ENCODE data around the gene SULT1C3. TPM values are rescaled to one million over a fixed set of nuclear protein-coding genes. Genes with fewer than 3 reads are reported as not detected.

Gene SULT1C3
- not detected in 2 replicates for total RNA-seq (2022)
- Bru-seq, nascent RNA, result not detected
- BruChase-seq, experiment 1, labeled RNA remaining after a 2-hour chase, result not detected
- BruChase-seq, experiment 2, labeled RNA remaining after a 6-hour chase, result percentile 5 among the genes with signal in this experiment
- long read RNA-seq, result 0 reads

- no peak for DNase-seq
- H3K4me1 Mint-ChIP-seq (ENCODE audit: low read depth, unreplicated experiment), result no peaks in the 10 kb centered on the region
- Histone ChIP-seq H3K36me3 (ENCODE audit: control insufficient read depth, insufficient read depth, low read length) (peaks cover 1% of the 10 kb centered on the region; the same call in 1 of the 2 replicates), H3K4me1 (no peaks in the 10 kb centered on the region), H3K4me3 (ENCODE audit: low read depth, low read length) (no peak within 1 kb of the TSS), H3K9me3 (peaks cover 10% of the 10 kb centered on the region; the same call in 1 of the 2 replicates), H3K27me3 (replicated peaks; ENCODE audit: control insufficient read depth, insufficient read depth, low read length) (no peaks in the 10 kb centered on the region)
- peaks cover 4% of the 10 kb centered on the region for H3K36me3 Mint-ChIP-seq (ENCODE audit: insufficient read depth, unreplicated experiment)
- H3K27me3 Mint-ChIP-seq (ENCODE audit: insufficient read depth, unreplicated experiment), result no peaks in the 10 kb centered on the region
- intact Hi-C loops (cut with micrococcal nuclease; ENCODE audit: unreplicated experiment), result no loop called here
- no TSS peak for BruUV-seq (replicated peaks)
- peaks cover 17% of the 10 kb centered on the region for H3K9me3 Mint-ChIP-seq (ENCODE audit: unreplicated experiment)
- ChIA-PET POLR2A (no interaction called here), CTCF (no interaction called here)
- no peak within 1 kb of the TSS for H3K4me3 Mint-ChIP-seq (ENCODE audit: unreplicated experiment)
- no peak for TF ChIP-seq CTCF (IDR thresholded peaks at IDR 0.05; ENCODE audit: insufficient read depth in 1 of 2, low read depth in 1 of 2, low read length in 1 of 2, severe bottlenecking in 1 of 2, unreplicated experiment in 1 of 2)
- no peak within 1 kb of the TSS for H3K27ac Mint-ChIP-seq (ENCODE audit: unreplicated experiment)
These were observed at the start of gene SULT1C3 for GRCh38 chr2:108239786-108240185. SULT1C3 (plus strand) TSS chr2:108239968; CDS start chr2:108247195, 7,227 bp downstream.

- peaks cover 8% of the 10 kb centered on the region for H3K4me1 ChIP-seq
- CTCF ChIA-PET, result no interaction called here
- H3K4me3 ChIP-seq (ENCODE audit: low read depth, low read length), result no peak overlapping the region
- DNase-seq, result peak in 1 of 2 experiments; percentile 8
- no peaks in the 10 kb centered on the region for H3K27me3 ChIP-seq (replicated peaks; ENCODE audit: control insufficient read depth, insufficient read depth, low read length)
- no peaks in the 10 kb centered on the region for H3K27me3 Mint-ChIP-seq (ENCODE audit: insufficient read depth, unreplicated experiment)
- POLR2A ChIA-PET, result no interaction called here
- no peaks in the 10 kb centered on the region for H3K9me3 Mint-ChIP-seq (ENCODE audit: unreplicated experiment)
- H3K9me3 ChIP-seq, result peaks cover 3% of the 10 kb centered on the region
- H3K36me3 ChIP-seq (ENCODE audit: control insufficient read depth, insufficient read depth, low read length), result no peaks in the 10 kb centered on the region
- H3K27ac Mint-ChIP-seq (ENCODE audit: unreplicated experiment), result no peak overlapping the region
- H3K4me3 Mint-ChIP-seq (ENCODE audit: unreplicated experiment), result no peak overlapping the region
- TF ChIP-seq CTCF (IDR thresholded peaks at IDR 0.05; ENCODE audit: insufficient read depth in 1 of 2, low read depth in 1 of 2, low read length in 1 of 2, severe bottlenecking in 1 of 2, unreplicated experiment in 1 of 2), result no peak
- no peaks in the 10 kb centered on the region for H3K36me3 Mint-ChIP-seq (ENCODE audit: insufficient read depth, unreplicated experiment)
- BruUV-seq (replicated peaks), result no TSS peak
- intact Hi-C loops (cut with micrococcal nuclease; ENCODE audit: unreplicated experiment), result loop anchor here (5.0 kb wide), 1 partner anchor 1556 kb away; no protein-coding TSS in a partner anchor
- peaks cover 19% of the 10 kb centered on the region for H3K4me1 Mint-ChIP-seq (ENCODE audit: low read depth, unreplicated experiment)
These were observed 46.5 kb upstream of the SULT1C3 start for GRCh38 chr2:108193251-108193650.

GRCh38 chr2:108194409-108195132, 45.2 kb upstream of the SULT1C3 start:
- Mint-ChIP-seq H3K4me3 (ENCODE audit: unreplicated experiment) (no peak overlapping the region), H3K9me3 (ENCODE audit: unreplicated experiment) (no peaks in the 10 kb centered on the region), H3K27me3 (ENCODE audit: insufficient read depth, unreplicated experiment) (no peaks in the 10 kb centered on the region), H3K27ac (ENCODE audit: unreplicated experiment) (peak overlapping the region; percentile 16), H3K36me3 (ENCODE audit: insufficient read depth, unreplicated experiment) (no peaks in the 10 kb centered on the region), H3K4me1 (ENCODE audit: low read depth, unreplicated experiment) (peaks cover 16% of the 10 kb centered on the region)
- ChIA-PET POLR2A (no interaction called here), CTCF (no interaction called here)
- intact Hi-C loops (cut with micrococcal nuclease; ENCODE audit: unreplicated experiment), result loop anchor here (5.0 kb wide), 1 partner anchor 1557 kb away; no protein-coding TSS in a partner anchor
- Histone ChIP-seq H3K4me1 (peaks cover 8% of the 10 kb centered on the region), H3K9me3 (peaks cover 7% of the 10 kb centered on the region), H3K36me3 (ENCODE audit: control insufficient read depth, insufficient read depth, low read length) (no peaks in the 10 kb centered on the region), H3K4me3 (ENCODE audit: low read depth, low read length) (no peak overlapping the region), H3K27me3 (replicated peaks; ENCODE audit: control insufficient read depth, insufficient read depth, low read length) (no peaks in the 10 kb centered on the region)
- TF ChIP-seq CTCF (IDR thresholded peaks at IDR 0.05; ENCODE audit: insufficient read depth in 1 of 2, low read depth in 1 of 2, low read length in 1 of 2, severe bottlenecking in 1 of 2, unreplicated experiment in 1 of 2), result peak; percentile 16 to 20
- BruUV-seq (replicated peaks), result no TSS peak
- DNase-seq, result no peak
